IMR-90 (cell line): ENCODE data around the gene WDFY2. TPM values are rescaled to one million over a fixed set of nuclear protein-coding genes. Genes with fewer than 3 reads are reported as not detected.

Experiments
- ATAC-seq: fragments of 200-7000 bp; cut with Tn5 transposase; 2 replicates; pipeline ENCODE4 v1.9.1; 2020; ENCODE audit warnings: low read depth, mild to moderate bottlenecking, moderate library complexity
- BruUV-seq: library from RNA; stranded (reverse); fragments of 400-500 nt; replicated peaks from 2 replicates; lab custom pipeline; 2021; lab: Mats Ljungman, UMichigan
- CTCF ChIA-PET: fragments of 300-600 bp; formaldehyde crosslinking; extraction: SDS; loops from one replicate; lab custom pipeline; 2021; ENCODE audit warnings: antibody characterized with exemption; lab: Yijun Ruan, JAX
- POLR2A ChIA-PET: fragments of 300-600 bp; sonication (Branson Sonifier 250); formaldehyde crosslinking; loops from one replicate; lab custom pipeline; 2022; ENCODE audit warnings: antibody characterized with exemption; ENCODE audit not compliant: unreplicated experiment; lab: Charles Lee
- DNase-seq: peaks from one replicate; pipeline ENCODE4 v3.0.0; 2013
- H2AFZ ChIP-seq: replicated peaks from 2 replicates; pipeline ENCODE3; 2013; ENCODE audit warnings: low read length, mild to moderate bottlenecking; ENCODE audit not compliant: poor library complexity
- H2AK5ac ChIP-seq: 2 replicates; pipeline ENCODE4 v1.6.1; 2013; ENCODE audit warnings: low read depth, low read length, inconsistent platforms
- H2AK9ac ChIP-seq: replicated peaks from 2 replicates; pipeline ENCODE3; 2013; ENCODE audit warnings: mild to moderate bottlenecking, low read depth, low read length, moderate library complexity; ENCODE audit not compliant: poor library complexity
- H2BK120ac ChIP-seq: 2 replicates; pipeline ENCODE4 v1.6.1; 2013; ENCODE audit warnings: low read depth, low read length, inconsistent platforms
- H2BK15ac ChIP-seq: 3 replicates; pipeline ENCODE4 v1.6.1; 2013; ENCODE audit warnings: low read depth, low read length, inconsistent platforms
- H2BK20ac ChIP-seq: 2 replicates; pipeline ENCODE4 v1.6.1; 2013; ENCODE audit warnings: low read depth, mild to moderate bottlenecking, inconsistent platforms, low read length, moderate library complexity
- H2BK5ac ChIP-seq: 2 replicates; pipeline ENCODE4 v1.6.1; 2013; ENCODE audit warnings: mild to moderate bottlenecking, low read depth, low read length, inconsistent platforms; ENCODE audit not compliant: poor library complexity, severe bottlenecking
- H3K14ac ChIP-seq: replicated peaks from 2 replicates; pipeline ENCODE4 v1.6.1; 2013; ENCODE audit warnings: low read depth, low read length, inconsistent platforms
- H3K18ac ChIP-seq: 2 replicates; pipeline ENCODE4 v1.6.1; 2013; ENCODE audit warnings: low read depth, low read length, control low read depth
- H3K23ac ChIP-seq: 2 replicates; pipeline ENCODE4 v1.6.1; 2013; ENCODE audit warnings: low read depth, low read length, inconsistent platforms
- H3K27ac ChIP-seq: 2 replicates; pipeline ENCODE4 v1.5.1; 2013; ENCODE audit warnings: mild to moderate bottlenecking, control low read depth, low read length; ENCODE audit not compliant: insufficient read depth
- H3K27me3 ChIP-seq: 2 replicates; pipeline ENCODE4 v1.6.1; 2013; ENCODE audit warnings: low read length; ENCODE audit not compliant: control insufficient read depth, insufficient read depth
- H3K36me3 ChIP-seq: 2 replicates; pipeline ENCODE4 v1.6.1; 2013; ENCODE audit warnings: low read length, mixed read lengths; ENCODE audit not compliant: control insufficient read depth, insufficient read depth
- H3K4ac ChIP-seq: 2 replicates; pipeline ENCODE4 v1.6.1; 2013; ENCODE audit warnings: low read depth, low read length, inconsistent platforms
- H3K4me1 ChIP-seq: 2 replicates; pipeline ENCODE4 v1.6.1; 2013; ENCODE audit warnings: low read length, mixed read lengths; ENCODE audit not compliant: control insufficient read depth, insufficient read depth
- H3K4me2 ChIP-seq: 2 replicates; pipeline ENCODE4 v1.6.1; 2013; ENCODE audit warnings: low read depth, mild to moderate bottlenecking, control low read depth, low read length, moderate library complexity
- H3K4me3 ChIP-seq: 2 replicates; pipeline ENCODE4 v1.5.1; 2013; ENCODE audit warnings: low read depth, mild to moderate bottlenecking, control low read depth, low read length, moderate library complexity; ENCODE audit not compliant: insufficient read depth
- H3K56ac ChIP-seq: 2 replicates; pipeline ENCODE4 v1.6.1; 2013; ENCODE audit warnings: low read length, inconsistent platforms; ENCODE audit not compliant: insufficient read depth; ENCODE audit errors: extremely low read depth
- H3K79me1 ChIP-seq, 2 experiments: 2 replicates each; pipeline ENCODE4 v1.6.1; 2013; ENCODE audit warnings: low read length in 2 of 2, inconsistent platforms in 1 of 2, low read depth in 1 of 2
- H3K9ac ChIP-seq: 2 replicates; pipeline ENCODE4 v1.6.1; 2013; ENCODE audit warnings: low read depth, low read length, control low read depth
- H3K9me1 ChIP-seq: 2 replicates; pipeline ENCODE4 v1.6.1; 2013; ENCODE audit warnings: low read length, inconsistent platforms; ENCODE audit not compliant: insufficient read depth
- H3K9me3 ChIP-seq: 2 replicates; pipeline ENCODE4 v1.6.1; 2013; ENCODE audit warnings: low read length; ENCODE audit not compliant: control insufficient read depth, insufficient read depth
- H4K20me1 ChIP-seq: 2 replicates; pipeline ENCODE4 v1.6.1; 2013; ENCODE audit warnings: low read length, inconsistent platforms; ENCODE audit not compliant: insufficient read depth
- H4K5ac ChIP-seq: 2 replicates; pipeline ENCODE4 v1.6.1; 2013; ENCODE audit warnings: mild to moderate bottlenecking, low read depth, low read length, control low read depth
- H4K8ac ChIP-seq, 2 experiments: 2 replicates each; pipeline ENCODE4 v1.6.1; 2013; ENCODE audit warnings: low read depth in 2 of 2, low read length in 2 of 2, control low read depth in 1 of 2, inconsistent platforms in 1 of 2
- H4K91ac ChIP-seq: 2 replicates; pipeline ENCODE4 v1.6.1; 2013; ENCODE audit warnings: low read depth, low read length, inconsistent platforms; ENCODE audit not compliant: insufficient read depth
- BHLHE40 ChIP-seq: fragments of 150-350 bp; IDR thresholded peaks from 2 replicates; pipeline ENCODE4 v1.6.1; 2016; ENCODE audit warnings: mild to moderate bottlenecking, low read depth, low read length
- MAFK ChIP-seq: IDR thresholded peaks from 2 replicates; pipeline ENCODE4 v1.6.1; 2012; ENCODE audit warnings: low read depth, low read length, improper control_type of control experiment
- MXI1 ChIP-seq: IDR thresholded peaks from 2 replicates; pipeline ENCODE4 v1.6.1; 2012; ENCODE audit warnings: low read depth, mild to moderate bottlenecking, low read length, moderate library complexity, borderline replicate concordance
- SMC3 ChIP-seq: fragments of 150-350 bp; IDR thresholded peaks from 2 replicates; pipeline ENCODE4 v1.6.1; 2016; ENCODE audit warnings: low read depth, mild to moderate bottlenecking, antibody characterized with exemption, low read length, moderate library complexity
- WGBS, 2 experiments: methylation state at CpG; one replicate each; pipeline versions ENCODE4 v1.1.5 to v1.1.7; 2013; ENCODE audit warnings: missing lambda C conversion rate in 2 of 2; ENCODE audit not compliant: insufficient read length in 1 of 2; ENCODE audit errors: extremely low coverage in 2 of 2; 5-methylcytosine and 5-hydroxymethylcytosine counted together
- dilution Hi-C: fragments of 300-500 bp; cut with HindIII; formaldehyde crosslinking; loops from one replicate; pipeline ENCODE4 v1.14.3; 2018; ENCODE audit warnings: low sequenced_read_pairs; ENCODE audit not compliant: unreplicated experiment
- in situ Hi-C: fragments of 300-500 bp; cut with MboI; formaldehyde crosslinking; loops from 3 replicates; pipeline ENCODE4 v1.14.3; 2019; ENCODE audit warnings: low sequenced_read_pairs, inconsistent platforms, mixed read lengths
- intact Hi-C: fragments of 100-400 bp; cut with micrococcal nuclease; formaldehyde crosslinking; loops from 2 replicates; pipeline ENCODE4 v1.10.0; 2022
- polyA plus RNA-seq, 3 experiments: library from polyadenylated mRNA; depleted of rRNA; stranded (reverse); fragments of >200 nt; gene quantifications; 2 replicates each; pipeline ENCODE4 v1.2.3, GENCODE V29; 2012; ENCODE audit warnings: low replicate concordance in 1 of 3
- total RNA-seq: library from RNA; depleted of rRNA; stranded (reverse); fragments of >200 nt; gene quantifications from 2 replicates; pipeline ENCODE4 v1.2.3, GENCODE V29; 2012
- TF ChIP-seq, protein P1 (sequence below): fragments of 150-350 bp; IDR thresholded peaks from 2 replicates; pipeline ENCODE4 v1.6.1; 2016; ENCODE audit warnings: low read depth, mild to moderate bottlenecking, low read length, moderate library complexity, borderline replicate concordance
- TF ChIP-seq, protein P2 (sequence below): fragments of 150-350 bp; IDR thresholded peaks from 2 replicates; pipeline ENCODE4 v1.6.1; 2017; ENCODE audit warnings: mild to moderate bottlenecking, antibody characterized with exemption, low read length, low read depth

WDFY2 gene
- total and polyA plus RNA-seq, 2 of the 4 experiments (the other 2 are of a cell fraction) = 4.3 to 5.4 TPM

DNA sequence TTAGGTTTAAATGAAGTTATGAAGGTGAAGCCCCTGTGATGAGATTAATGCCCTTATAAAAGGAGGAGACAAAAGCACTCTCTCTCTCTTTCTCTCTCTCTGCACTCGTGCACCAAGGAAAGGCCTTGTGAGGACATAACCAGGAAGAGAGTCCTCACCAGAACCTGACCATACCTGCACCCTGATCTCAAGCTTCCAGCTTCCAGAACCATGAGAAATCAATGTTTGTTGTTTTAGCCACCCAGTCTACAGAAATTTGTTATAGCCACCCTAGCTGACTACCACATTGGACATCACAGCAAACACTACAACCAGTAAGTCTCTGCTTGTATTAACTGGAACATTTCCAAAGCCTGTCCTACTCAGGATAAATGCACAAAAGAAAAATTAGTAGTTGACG is 34.7 kb upstream of the WDFY2 start:
- Histone ChIP-seq H2BK5ac (no peak overlapping the region), H3K18ac (no peak overlapping the region), H3K79me1 (no peaks in the 10 kb centered on the region), H3K4ac (no peak overlapping the region), H4K20me1 (no peaks in the 10 kb centered on the region), H3K4me1 (no peaks in the 10 kb centered on the region), H3K36me3 (no peaks in the 10 kb centered on the region), H3K27ac (no peak overlapping the region), H4K5ac (no peak overlapping the region), H2AFZ (no peak overlapping the region), H3K9me3 (no peaks in the 10 kb centered on the region), H3K23ac (no peak overlapping the region), H3K14ac (no peak overlapping the region), H2AK5ac (no peak overlapping the region), H3K4me3 (no peak overlapping the region), H3K9me1 (no peaks in the 10 kb centered on the region), H3K56ac (no peak overlapping the region), H2AK9ac (no peak overlapping the region), H2BK120ac (no peak overlapping the region), H3K27me3 (no peaks in the 10 kb centered on the region), H3K9ac (no peak overlapping the region), H4K91ac (no peak overlapping the region), H2BK20ac (no peak overlapping the region), H2BK15ac (no peak overlapping the region), H4K8ac (no peak overlapping the region), H3K4me2 (no peak overlapping the region)
- TF ChIP-seq, protein P1, sequence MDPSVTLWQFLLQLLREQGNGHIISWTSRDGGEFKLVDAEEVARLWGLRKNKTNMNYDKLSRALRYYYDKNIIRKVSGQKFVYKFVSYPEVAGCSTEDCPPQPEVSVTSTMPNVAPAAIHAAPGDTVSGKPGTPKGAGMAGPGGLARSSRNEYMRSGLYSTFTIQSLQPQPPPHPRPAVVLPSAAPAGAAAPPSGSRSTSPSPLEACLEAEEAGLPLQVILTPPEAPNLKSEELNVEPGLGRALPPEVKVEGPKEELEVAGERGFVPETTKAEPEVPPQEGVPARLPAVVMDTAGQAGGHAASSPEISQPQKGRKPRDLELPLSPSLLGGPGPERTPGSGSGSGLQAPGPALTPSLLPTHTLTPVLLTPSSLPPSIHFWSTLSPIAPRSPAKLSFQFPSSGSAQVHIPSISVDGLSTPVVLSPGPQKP = no peak
- TF ChIP-seq MXI1 (no peak), MAFK (no peak), SMC3 (no peak), BHLHE40 (no peak)
- TF ChIP-seq, protein P2, sequence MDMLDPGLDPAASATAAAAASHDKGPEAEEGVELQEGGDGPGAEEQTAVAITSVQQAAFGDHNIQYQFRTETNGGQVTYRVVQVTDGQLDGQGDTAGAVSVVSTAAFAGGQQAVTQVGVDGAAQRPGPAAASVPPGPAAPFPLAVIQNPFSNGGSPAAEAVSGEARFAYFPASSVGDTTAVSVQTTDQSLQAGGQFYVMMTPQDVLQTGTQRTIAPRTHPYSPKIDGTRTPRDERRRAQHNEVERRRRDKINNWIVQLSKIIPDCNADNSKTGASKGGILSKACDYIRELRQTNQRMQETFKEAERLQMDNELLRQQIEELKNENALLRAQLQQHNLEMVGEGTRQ = no peak
- BruUV-seq = no TSS peak
- DNase-seq (no peak), ATAC-seq (no peak)
- CTCF ChIA-PET = no interaction called here
- dilution Hi-C loops = no loop called here
- in situ Hi-C loops = no loop called here
- no CpG with 5 or more reads among the region's 2 CpGs for WGBS, 2 experiments
- intact Hi-C loops = no loop called here
- POLR2A ChIA-PET = no interaction called here
